SK-N-SH (cell line): Measurements from ENCODE around the gene CPAMD8. TPM values are rescaled to one million over a fixed set of nuclear protein-coding genes. Genes with fewer than 3 reads are reported as not detected.
"Not testable (repeated sequence)": the region's sequence is repeated elsewhere in the genome, so short reads cannot be mapped to it uniquely, and the experiment has no call there.

Experiments used
- CTCF ChIA-PET: fragments of 300-600, 350-600 bp; formaldehyde crosslinking; extraction: SDS; loops from one replicate; lab custom pipeline; 2021; lab: Yijun Ruan, JAX
- POLR2A ChIA-PET: fragments of 350-600 bp; sonication (Branson Sonifier 250); formaldehyde crosslinking; extraction: SDS; loops from one replicate; lab custom pipeline; 2020; ENCODE audit warnings: antibody characterized with exemption, inconsistent platforms; lab: Yijun Ruan, JAX
- DNase-seq: peaks from one replicate; pipeline ENCODE4 v3.0.0; 2012
- H2AFZ ChIP-seq: fragments of 200-600 bp; sonication (generic); 2 replicates; pipeline ENCODE4 v1.8.1; 2016; ENCODE audit warnings: antibody characterized with exemption, mild to moderate bottlenecking, low read depth
- H3F3A ChIP-seq: fragments of 200-600 bp; sonication (generic); replicated peaks from 2 replicates; pipeline ENCODE3; 2016; ENCODE audit warnings: antibody characterized with exemption, mild to moderate bottlenecking; ENCODE audit not compliant: insufficient read depth
- H3K27ac ChIP-seq, 2 experiments: fragments of 200-500 bp in 1 of 2; fragments of 200-600 bp in 1 of 2; sonication (Bioruptor generic) in 1 of 2; sonication (generic), shearing (Covaris generic) in 1 of 2; 2 replicates each; pipeline versions ENCODE4 v1.5.1 to v1.6.1; 2014 to 2016; ENCODE audit warnings: low read depth in 2 of 2, inconsistent platforms in 1 of 2, low read length in 1 of 2, mild to moderate bottlenecking in 1 of 2, mixed read lengths in 1 of 2
- H3K27me3 ChIP-seq: fragments of 200-600 bp; sonication (generic), shearing (Covaris generic); 2 replicates; pipeline ENCODE4 v1.6.1; 2016; ENCODE audit warnings: mixed run types; ENCODE audit not compliant: insufficient read depth
- H3K36me3 ChIP-seq, 2 experiments: fragments of 200-500 bp in 1 of 2; fragments of 200-600 bp in 1 of 2; sonication (Bioruptor generic) in 1 of 2; sonication (generic) in 1 of 2; replicated peaks in 1 of 2; 2 replicates each; pipeline versions ENCODE3 to v1.5.1; 2014 to 2016; ENCODE audit warnings: low read length in 1 of 2, mild to moderate bottlenecking in 1 of 2; ENCODE audit not compliant: insufficient read depth in 2 of 2, control insufficient read depth in 1 of 2
- H3K4me1 ChIP-seq, 2 experiments: fragments of 200-500 bp in 1 of 2; fragments of 200-600 bp in 1 of 2; sonication (Bioruptor generic) in 1 of 2; sonication (generic), shearing (Covaris generic) in 1 of 2; 2 replicates each; pipeline versions ENCODE4 v1.5.1 to v1.6.1; 2014 to 2016; ENCODE audit warnings: low read depth in 1 of 2, low read length in 1 of 2, mixed run types in 1 of 2; ENCODE audit not compliant: insufficient read depth in 2 of 2, control insufficient read depth in 1 of 2
- H3K4me2 ChIP-seq: fragments of 200-600 bp; sonication (generic), shearing (Covaris generic); 2 replicates; pipeline ENCODE4 v1.6.1; 2017; ENCODE audit warnings: mixed run types
- H3K4me3 ChIP-seq, 2 experiments: fragments of 200-500 bp in 1 of 2; fragments of 200-600 bp in 1 of 2; sonication (Bioruptor generic) in 1 of 2; sonication (generic), shearing (Covaris generic) in 1 of 2; 2 replicates each; pipeline versions ENCODE4 v1.5.1 to v1.8.1; 2014 to 2016; ENCODE audit warnings: low read depth in 2 of 2, inconsistent platforms in 1 of 2, low read length in 1 of 2, mild to moderate bottlenecking in 1 of 2, mixed read lengths in 1 of 2, moderate library complexity in 1 of 2
- H3K79me2 ChIP-seq: fragments of 200-600 bp; sonication (generic); 2 replicates; pipeline ENCODE4 v1.8.1; 2017; ENCODE audit warnings: mild to moderate bottlenecking; ENCODE audit not compliant: insufficient read depth
- H3K9ac ChIP-seq: fragments of 200-600 bp; sonication (generic); 2 replicates; pipeline ENCODE4 v1.6.1; 2017; ENCODE audit warnings: mixed run types
- H3K9me2 ChIP-seq: fragments of 200-600 bp; sonication (generic); 2 replicates; pipeline ENCODE4 v1.6.1; 2017; ENCODE audit warnings: mixed run types
- H3K9me3 ChIP-seq: fragments of 200-600 bp; sonication (generic); 2 replicates; pipeline ENCODE4 v1.6.1; 2017; ENCODE audit warnings: mixed run types, mild to moderate bottlenecking, moderate library complexity
- H4K20me1 ChIP-seq: fragments of 200-600 bp; sonication (generic); 2 replicates; pipeline ENCODE4 v1.6.1; 2017; ENCODE audit warnings: mild to moderate bottlenecking, mixed run types; ENCODE audit not compliant: insufficient read depth
- CHD2 ChIP-seq: fragments of 150-350 bp; IDR thresholded peaks from 2 replicates; pipeline ENCODE4 v1.6.1; 2018; ENCODE audit warnings: low read length; ENCODE audit not compliant: partially characterized antibody
- CTCF ChIP-seq: fragments of 200-600 bp; sonication (generic); IDR thresholded peaks from 2 replicates; pipeline ENCODE4 v1.6.1; 2017; ENCODE audit warnings: antibody characterized with exemption, mild to moderate bottlenecking, moderate library complexity
- EP300 ChIP-seq, 2 experiments: IDR thresholded peaks; 2 replicates each; pipeline versions ENCODE4 v1.4.0 to v1.6.1; 2012; ENCODE audit warnings: borderline replicate concordance in 1 of 2, low read depth in 1 of 2, low read length in 1 of 2
- EZH2phosphoT487 ChIP-seq: fragments of 200-600 bp; sonication (generic); IDR thresholded peaks from 2 replicates; pipeline ENCODE4 v1.6.1; 2017; ENCODE audit warnings: low read depth, mixed run types, mild to moderate bottlenecking, antibody characterized with exemption, moderate library complexity, borderline replicate concordance
- FOXJ3 ChIP-seq: sonication (generic); formaldehyde crosslinking; IDR thresholded peaks from 2 replicates; pipeline ENCODE4 v1.5.1; 2020; ENCODE audit warnings: mild to moderate bottlenecking, missing genetic modification reagents
- GABPA ChIP-seq: IDR thresholded peaks from 2 replicates; pipeline ENCODE4 v1.4.0; 2012; ENCODE audit warnings: low read depth, mild to moderate bottlenecking
- GATA2 ChIP-seq: sonication (generic); formaldehyde crosslinking; IDR thresholded peaks from 2 replicates; pipeline ENCODE4 v1.5.0; 2020; ENCODE audit warnings: mild to moderate bottlenecking, missing genetic modification reagents
- MXI1 ChIP-seq: IDR thresholded peaks from 2 replicates; pipeline ENCODE4 v1.6.1; 2012; ENCODE audit warnings: mild to moderate bottlenecking, low read depth, low read length, improper control_type of control experiment
- NFIC ChIP-seq: IDR thresholded peaks from 2 replicates; pipeline ENCODE4 v1.4.0; 2012; ENCODE audit warnings: borderline replicate concordance
- PBX3 ChIP-seq: IDR thresholded peaks from 2 replicates; pipeline ENCODE4; 2012
- RAD21 ChIP-seq: IDR thresholded peaks from 2 replicates; pipeline ENCODE4 v1.6.1; 2012; ENCODE audit warnings: mild to moderate bottlenecking, low read length
- RCOR1 ChIP-seq: fragments of 150-350 bp; IDR thresholded peaks from 2 replicates; pipeline ENCODE4 v1.6.1; 2017; ENCODE audit warnings: antibody characterized with exemption, low read length
- SIN3A ChIP-seq: IDR thresholded peaks from 2 replicates; pipeline ENCODE4 v1.6.1; 2012; ENCODE audit warnings: low read depth, mild to moderate bottlenecking, low read length, moderate library complexity, borderline replicate concordance
- SMC3 ChIP-seq: IDR thresholded peaks from 2 replicates; pipeline ENCODE4 v1.6.1; 2012; ENCODE audit warnings: low read depth, low read length, improper control_type of control experiment
- TAF1 ChIP-seq: IDR thresholded peaks from 2 replicates; pipeline ENCODE4 v1.6.1; 2012; ENCODE audit warnings: low read depth, mild to moderate bottlenecking, low read length, moderate library complexity, borderline replicate concordance
- TEAD4 ChIP-seq: IDR thresholded peaks from 2 replicates; pipeline ENCODE4 v1.4.0; 2012; ENCODE audit warnings: mild to moderate bottlenecking, borderline replicate concordance; ENCODE audit not compliant: insufficient read depth
- YY1 ChIP-seq: IDR thresholded peaks from 2 replicates; pipeline ENCODE4 v1.4.0; 2012; ENCODE audit warnings: low read depth, mild to moderate bottlenecking
- WGBS: methylation state at CpG from one replicate; pipeline ENCODE4 v1.1.6; 2017; ENCODE audit warnings: low lambda C conversion rate; 5-methylcytosine and 5-hydroxymethylcytosine counted together
- polyA plus RNA-seq, 3 experiments: library from polyadenylated mRNA; depleted of rRNA; stranded (reverse); fragments of >200 nt; gene quantifications; 2 replicates each; pipeline ENCODE4 v1.2.3, GENCODE V29; 2012
- TF ChIP-seq, protein P1 (sequence below): IDR thresholded peaks from 2 replicates; pipeline ENCODE4 v1.6.1; 2012; ENCODE audit warnings: mild to moderate bottlenecking, low read depth, low read length, moderate library complexity

Gene CPAMD8
- polyA plus RNA-seq, 1 of the 3 experiments (the other 2 are of a cell fraction): 1.2 TPM

GRCh38 chr19:16985403-16985802 is 41.2 kb downstream of the CPAMD8 start (continued):
- TF ChIP-seq EP300 (IDR thresholded peaks at IDR 0.05; ENCODE audit: borderline replicate concordance in 1 of 2, low read depth in 1 of 2, low read length in 1 of 2) (no peak), FOXJ3 (no peak)

GRCh38 chr19:16982586-16982985 is 44.0 kb downstream of the CPAMD8 start:
- H4K20me1 ChIP-seq, DNase-seq, H3K9ac ChIP-seq, H3K79me2 ChIP-seq, H3K27me3 ChIP-seq, H3K27ac ChIP-seq, H3K36me3 ChIP-seq, H3K4me3 ChIP-seq, POLR2A ChIA-PET, H2AFZ ChIP-seq, H3F3A ChIP-seq, H3K4me2 ChIP-seq, H3K9me3 ChIP-seq, H3K9me2 ChIP-seq, CTCF ChIA-PET, H3K4me1 ChIP-seq: not testable (repeated sequence)
- WGBS: 0% methylated on average over 2 of the region's 2 CpGs

DNA sequence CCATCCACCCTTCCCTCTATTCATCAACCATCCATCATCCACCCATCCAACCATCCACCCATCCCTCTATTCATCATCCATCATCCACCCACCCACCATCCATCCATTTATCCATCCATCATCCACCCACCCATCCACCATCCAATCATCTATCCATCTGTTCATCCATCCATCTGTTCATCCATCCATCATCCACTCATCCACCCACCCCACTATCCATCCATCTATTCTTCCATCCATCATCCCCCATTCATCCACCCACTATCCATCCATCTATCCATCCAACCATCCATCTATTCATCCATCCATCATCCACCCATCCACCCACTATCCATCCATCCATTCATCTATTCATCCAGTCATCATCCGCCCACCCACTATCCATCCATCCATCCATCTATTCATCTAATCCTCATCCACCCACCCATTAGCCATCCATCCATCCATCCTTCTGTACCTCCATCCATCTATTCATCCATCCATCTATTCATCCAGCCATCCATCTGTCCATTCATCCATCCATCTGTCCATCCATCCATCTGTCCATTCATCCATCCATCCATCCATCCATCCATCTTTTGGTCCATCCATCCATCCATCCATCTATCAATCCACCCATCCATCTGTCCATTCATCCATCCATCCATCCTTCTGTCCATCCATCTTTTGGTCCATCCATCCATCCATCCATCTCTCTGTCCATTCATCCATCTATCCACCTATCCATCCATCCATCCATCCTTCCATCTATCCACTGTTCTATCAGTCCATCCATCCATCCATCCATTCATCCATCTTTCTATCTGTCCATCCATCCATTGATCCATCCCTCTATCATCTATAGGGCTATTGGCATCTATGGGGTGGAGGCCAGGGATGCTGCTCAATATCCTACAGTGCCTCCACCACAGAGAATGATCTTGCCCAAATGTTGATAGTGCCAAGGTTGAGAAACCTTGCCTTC is 47.5 kb downstream of the CPAMD8 start:
- Histone ChIP-seq H2AFZ (no peak overlapping the region), H3K9ac (no peak overlapping the region), H3K4me2 (no peak overlapping the region), H3K79me2 (no peaks in the 10 kb centered on the region), H3K4me3 (no peak overlapping the region), H3K36me3 (no peaks in the 10 kb centered on the region), H3K27ac (no peak overlapping the region), H3K27me3 (peaks cover 9% of the 10 kb centered on the region; the same call in 1 of the 2 replicates), H4K20me1 (no peaks in the 10 kb centered on the region), H3K4me1 (no peaks in the 10 kb centered on the region), H3K9me3 (no peaks in the 10 kb centered on the region), H3F3A (no peaks in the 10 kb centered on the region), H3K9me2 (no peaks in the 10 kb centered on the region)
- CTCF ChIA-PET: no interaction called here
- no peak for DNase-seq
- POLR2A ChIA-PET: no interaction called here
- WGBS: 5% methylated on average over 1 of the region's 1 CpG
- TF ChIP-seq TEAD4 (no peak), FOXJ3 (no peak), EZH2phosphoT487 (no peak), EP300 (IDR thresholded peaks at IDR 0.05; ENCODE audit: borderline replicate concordance in 1 of 2, low read depth in 1 of 2, low read length in 1 of 2) (no peak), CTCF (no peak), RAD21 (no peak), GABPA (no peak), MXI1 (no peak), TAF1 (no peak), NFIC (no peak), YY1 (no peak), SIN3A (no peak), GATA2 (CRISPR knock-in tag) (no peak), PBX3 (no peak), SMC3 (no peak), RCOR1 (no peak), CHD2 (no peak)
- TF ChIP-seq, protein P1, sequence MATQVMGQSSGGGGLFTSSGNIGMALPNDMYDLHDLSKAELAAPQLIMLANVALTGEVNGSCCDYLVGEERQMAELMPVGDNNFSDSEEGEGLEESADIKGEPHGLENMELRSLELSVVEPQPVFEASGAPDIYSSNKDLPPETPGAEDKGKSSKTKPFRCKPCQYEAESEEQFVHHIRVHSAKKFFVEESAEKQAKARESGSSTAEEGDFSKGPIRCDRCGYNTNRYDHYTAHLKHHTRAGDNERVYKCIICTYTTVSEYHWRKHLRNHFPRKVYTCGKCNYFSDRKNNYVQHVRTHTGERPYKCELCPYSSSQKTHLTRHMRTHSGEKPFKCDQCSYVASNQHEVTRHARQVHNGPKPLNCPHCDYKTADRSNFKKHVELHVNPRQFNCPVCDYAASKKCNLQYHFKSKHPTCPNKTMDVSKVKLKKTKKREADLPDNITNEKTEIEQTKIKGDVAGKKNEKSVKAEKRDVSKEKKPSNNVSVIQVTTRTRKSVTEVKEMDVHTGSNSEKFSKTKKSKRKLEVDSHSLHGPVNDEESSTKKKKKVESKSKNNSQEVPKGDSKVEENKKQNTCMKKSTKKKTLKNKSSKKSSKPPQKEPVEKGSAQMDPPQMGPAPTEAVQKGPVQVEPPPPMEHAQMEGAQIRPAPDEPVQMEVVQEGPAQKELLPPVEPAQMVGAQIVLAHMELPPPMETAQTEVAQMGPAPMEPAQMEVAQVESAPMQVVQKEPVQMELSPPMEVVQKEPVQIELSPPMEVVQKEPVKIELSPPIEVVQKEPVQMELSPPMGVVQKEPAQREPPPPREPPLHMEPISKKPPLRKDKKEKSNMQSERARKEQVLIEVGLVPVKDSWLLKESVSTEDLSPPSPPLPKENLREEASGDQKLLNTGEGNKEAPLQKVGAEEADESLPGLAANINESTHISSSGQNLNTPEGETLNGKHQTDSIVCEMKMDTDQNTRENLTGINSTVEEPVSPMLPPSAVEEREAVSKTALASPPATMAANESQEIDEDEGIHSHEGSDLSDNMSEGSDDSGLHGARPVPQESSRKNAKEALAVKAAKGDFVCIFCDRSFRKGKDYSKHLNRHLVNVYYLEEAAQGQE: no peak
